ENCODE data around the gene TRANK1. TPM values are rescaled to one million over a fixed set of nuclear protein-coding genes. Genes with fewer than 3 reads are reported as not detected.

Gene TRANK1
- total RNA-seq, 4 donors from 2014 or later, result 8.7 to 12.6 (median 10.5) TPM

DNA sequence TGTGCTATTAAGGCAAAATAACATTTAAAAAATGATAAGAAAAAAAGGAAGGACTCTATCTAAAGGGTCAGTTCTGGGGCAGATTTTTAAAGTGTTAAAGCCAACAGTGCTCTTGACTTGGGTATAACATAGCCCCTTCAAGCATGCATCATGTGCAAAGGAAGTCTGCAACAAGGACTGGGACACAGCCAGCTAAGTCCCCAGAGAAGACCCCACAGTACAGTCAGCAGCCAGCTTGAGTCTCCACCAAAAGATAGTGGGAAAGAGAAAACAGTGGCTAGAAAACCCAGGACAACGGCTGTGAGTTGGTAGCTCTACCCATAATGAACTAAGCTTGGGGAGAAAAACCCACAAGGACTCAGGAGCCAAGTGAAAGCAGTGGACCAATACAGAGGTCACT lies 94.1 kb downstream of the TRANK1 start:
- Histone ChIP-seq H3K27me3 (no peaks in the 10 kb centered on the region), H3K27ac (no peak overlapping the region), H3K9me3 (no peaks in the 10 kb centered on the region), H3K36me3 (peaks cover 0 to 62% (median 11%) of the 10 kb centered on the region in 3 donors), H3K4me3 (no peak overlapping the region), H3K4me1 (peaks cover 0 to 4% (median 0%) of the 10 kb centered on the region in 4 donors)
- DNase-seq (ENCODE audit: low spot score in 2 of 2), result no peak
- WGBS, 2 donors, result 58 to 100% methylated on average over 1 of the region's 1 CpG
- TF ChIP-seq POLR2A (IDR thresholded peaks at IDR 0.05) (no peak), CTCF (IDR thresholded peaks at IDR 0.05) (no peak), EP300 (IDR thresholded peaks at IDR 0.05) (no peak)

DNA sequence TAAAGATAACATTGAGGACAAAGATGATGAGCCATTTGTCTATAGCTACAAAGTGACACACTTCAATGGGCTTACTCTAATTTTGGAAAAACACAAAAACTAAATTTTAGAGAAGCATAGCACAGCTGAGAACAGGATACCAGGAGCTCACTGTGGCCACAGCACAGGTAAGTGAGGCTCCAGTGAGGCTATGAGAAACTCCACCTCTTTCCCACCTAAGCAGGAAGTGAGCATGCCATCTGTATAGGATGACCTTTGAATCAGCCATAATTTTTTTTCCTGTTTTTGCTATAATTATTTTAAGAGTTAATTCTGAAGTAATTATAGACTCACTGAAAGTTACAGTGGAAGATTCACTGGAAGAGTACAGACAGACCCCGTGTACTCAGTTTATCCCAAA lies 98.4 kb downstream of the TRANK1 start:
- Histone ChIP-seq H3K9me3 (peaks cover 0 to 5% (median 0%) of the 10 kb centered on the region in 4 donors), H3K27ac (no peak overlapping the region), H3K27me3 (no peaks in the 10 kb centered on the region), H3K4me1 (no peaks in the 10 kb centered on the region), H3K36me3 (peaks cover 0 to 73% (median 6%) of the 10 kb centered on the region in 3 donors), H3K4me3 (no peak overlapping the region)
- TF ChIP-seq EP300 (IDR thresholded peaks at IDR 0.05) (no peak), POLR2A (IDR thresholded peaks at IDR 0.05) (no peak), CTCF (IDR thresholded peaks at IDR 0.05) (no peak)
- DNase-seq (ENCODE audit: low spot score in 2 of 2), result no peak
- WGBS, 2 donors, result 90 to 95% methylated on average over 1 of the region's 1 CpG

DNA sequence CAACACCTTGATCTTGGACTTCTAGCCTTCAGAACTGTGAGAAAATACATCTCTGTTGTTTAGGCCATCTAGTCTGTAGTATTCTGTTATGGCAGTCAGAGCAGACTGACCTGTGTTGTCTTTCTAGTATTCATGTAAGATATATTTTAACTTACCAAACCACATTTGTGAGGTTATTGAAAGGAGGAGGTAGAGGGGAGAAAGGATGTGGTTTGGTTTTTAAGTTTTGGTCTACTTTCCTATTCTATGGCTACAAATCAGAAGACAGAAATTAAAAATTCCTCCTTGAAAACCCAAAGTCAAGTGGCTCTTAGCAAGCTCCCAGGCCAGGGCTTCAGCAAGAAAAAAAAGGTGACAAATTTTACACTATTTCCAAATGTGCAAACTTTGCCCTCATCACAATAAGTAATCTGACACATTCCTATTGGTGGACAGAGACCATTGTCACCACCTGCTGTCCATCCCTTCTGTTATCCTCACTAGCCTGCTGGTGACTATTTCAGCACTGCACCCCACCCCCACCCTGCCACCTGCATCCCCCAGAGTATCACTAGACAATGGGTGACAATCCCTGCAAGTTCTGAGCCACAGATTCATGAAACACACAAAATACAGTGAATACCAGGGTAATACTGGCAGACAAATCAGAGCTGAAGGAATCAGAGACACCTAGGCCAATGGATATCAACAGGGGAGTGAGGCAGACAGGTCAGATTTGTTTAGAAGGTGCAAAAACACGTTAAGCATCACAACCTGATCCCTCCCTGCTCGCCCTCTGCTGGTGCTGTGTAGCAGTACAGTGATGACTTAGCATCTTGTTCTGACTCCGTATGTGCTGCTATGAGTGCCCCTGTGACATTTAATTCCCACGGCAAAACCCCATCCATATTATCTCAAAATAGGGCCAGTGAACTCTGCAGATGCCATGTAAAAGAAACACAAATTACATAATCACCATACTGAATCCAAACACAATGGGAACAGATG lies 101.5 kb downstream of the TRANK1 start:
- WGBS, 2 donors, result 48 to 50% methylated on average over 4 of the region's 4 CpGs
- peaks cover 0 to 58% (median 5%) of the 10 kb centered on the region in 3 donors for H3K36me3 ChIP-seq
- DNase-seq (ENCODE audit: low spot score in 2 of 2), result no peak

DNA sequence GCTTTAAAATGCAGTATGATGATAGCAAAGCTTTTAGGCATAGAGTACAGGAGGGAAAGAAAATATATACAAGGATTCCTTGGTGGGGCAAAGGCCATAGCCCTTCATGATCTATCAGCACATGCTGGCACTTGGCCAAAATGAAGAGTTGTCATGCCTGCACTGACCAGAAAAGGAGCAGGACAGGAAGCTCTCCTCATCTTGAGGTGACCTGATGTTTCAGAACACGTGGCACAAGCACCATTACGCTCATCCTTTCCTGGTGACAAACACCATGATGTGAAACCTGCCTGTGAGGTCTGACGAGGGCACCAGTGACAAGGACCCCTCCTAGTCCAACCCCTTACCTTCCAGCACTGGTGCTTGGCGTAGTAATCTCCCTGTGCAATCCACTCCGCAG lies 102.6 kb downstream of the TRANK1 start:
- H3K27ac ChIP-seq, result no peak overlapping the region
- TF ChIP-seq POLR2A (IDR thresholded peaks at IDR 0.05), result no peak
- TF ChIP-seq CTCF (IDR thresholded peaks at IDR 0.05), result no peak
- H3K4me1 ChIP-seq, result peaks cover 0 to 21% (median 0%) of the 10 kb centered on the region in 4 donors
- peaks cover 0 to 13% (median 0%) of the 10 kb centered on the region in 4 donors for H3K9me3 ChIP-seq
- peaks cover 0 to 69% (median 5%) of the 10 kb centered on the region in 3 donors for H3K36me3 ChIP-seq
- DNase-seq (ENCODE audit: low spot score in 2 of 2), result no peak
- H3K27me3 ChIP-seq, result no peaks in the 10 kb centered on the region
- no peak overlapping the region for H3K4me3 ChIP-seq
- WGBS, 2 donors, result 89 to 92% methylated on average over 5 of the region's 5 CpGs

More for the DNA sequence above, 101.5 kb downstream of the TRANK1 start:
- TF ChIP-seq POLR2A (IDR thresholded peaks at IDR 0.05) (no peak), EP300 (IDR thresholded peaks at IDR 0.05) (no peak), CTCF (IDR thresholded peaks at IDR 0.05) (peak in 3 of 5 experiments; percentile 16 to 33 (median 27))
- no peak overlapping the region for H3K27ac ChIP-seq
- H3K4me3 ChIP-seq, result no peak overlapping the region
- peaks cover 0 to 13% (median 0%) of the 10 kb centered on the region in 4 donors for H3K9me3 ChIP-seq
- H3K27me3 ChIP-seq, result no peaks in the 10 kb centered on the region
- peaks cover 0 to 21% (median 0%) of the 10 kb centered on the region in 4 donors for H3K4me1 ChIP-seq

- Histone ChIP-seq H3K36me3 (peaks cover 0 to 63% (median 5%) of the 10 kb centered on the region in 3 donors), H3K4me1 (peaks cover 0 to 21% (median 0%) of the 10 kb centered on the region in 4 donors), H3K4me3 (no peak overlapping the region), H3K27me3 (no peaks in the 10 kb centered on the region), H3K9me3 (peaks cover 0 to 13% (median 0%) of the 10 kb centered on the region in 4 donors), H3K27ac (peak overlapping the region in 1 of 4 donors; percentile 7)
- no peak for TF ChIP-seq POLR2A (IDR thresholded peaks at IDR 0.05)
- TF ChIP-seq CTCF (IDR thresholded peaks at IDR 0.05), result no peak
- TF ChIP-seq EP300 (IDR thresholded peaks at IDR 0.05), result peak in 1 of 2 donors; percentile 27
- DNase-seq (ENCODE audit: low spot score in 2 of 2), result peak; percentile 16
- WGBS, 2 donors, result 54% methylated on average over 5 of the region's 5 CpGs
These were observed 104.4 kb downstream of the TRANK1 start for GRCh38 chr3:36840453-36840921.
